Measurements from ENCODE around the gene TRAF3IP1.
"Not testable (repeated sequence)": the region's sequence is repeated elsewhere in the genome, so short reads cannot be mapped to it uniquely, and the experiment has no call there.

TRAF3IP1 gene

GRCh38 chr2:238431456-238431855 lies 111.1 kb downstream of the TRAF3IP1 start:
- DNase-seq = no peak

- DNase-seq = no peak
These were observed 113.1 kb downstream of the TRAF3IP1 start for GRCh38 chr2:238433300-238433915.

GRCh38 chr2:238433941-238434845 lies 113.9 kb downstream of the TRAF3IP1 start:
- no peak for DNase-seq

DNA sequence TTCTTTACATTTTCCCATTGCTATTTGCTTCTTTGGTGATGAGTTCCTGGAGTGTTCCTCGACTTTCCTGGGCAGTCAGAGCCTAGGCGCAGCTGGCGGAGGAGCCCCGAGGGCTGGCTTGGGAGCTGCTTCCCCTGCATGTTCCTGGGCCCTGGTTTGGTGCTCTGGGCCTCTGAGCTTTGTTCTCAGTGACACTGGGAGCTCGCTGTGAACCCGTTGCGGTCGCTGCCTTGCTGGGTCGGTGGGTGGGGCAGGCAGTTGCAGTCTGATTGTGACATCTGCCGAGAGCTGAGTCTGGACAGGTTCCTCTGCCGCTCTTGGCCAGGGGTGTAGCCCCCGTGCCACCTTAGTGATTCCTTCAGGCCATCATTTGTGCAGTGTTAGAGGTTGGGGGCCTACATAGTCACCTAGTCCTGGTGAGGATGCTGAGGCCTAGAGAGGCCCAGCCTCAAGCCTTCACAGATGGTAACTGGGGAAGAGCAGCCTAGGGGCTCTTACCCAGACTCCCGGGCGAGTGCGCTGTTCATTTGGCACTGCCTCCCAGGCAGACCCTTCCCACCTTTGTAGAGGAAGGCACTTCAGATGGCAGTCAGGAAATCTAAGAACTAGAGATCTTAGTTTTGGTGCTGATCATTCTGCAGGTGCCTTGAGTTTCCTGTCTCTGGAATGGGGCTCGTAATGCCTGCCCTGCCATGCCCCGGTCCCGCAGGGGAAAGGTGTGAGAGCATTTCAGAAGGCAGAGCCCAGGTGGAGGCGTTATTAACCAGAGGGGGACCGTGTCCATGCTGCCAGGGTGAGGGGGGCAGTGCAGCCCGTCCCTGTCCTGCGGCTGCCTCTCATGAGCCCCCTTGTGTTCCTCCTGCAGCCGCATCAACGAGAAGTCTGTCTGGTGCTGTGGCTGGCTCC lies 114.8 kb downstream of the TRAF3IP1 start:
- DNase-seq = no peak

GRCh38 chr2:238435752-238436096 lies 115.4 kb downstream of the TRAF3IP1 start:
- DNase-seq = no peak

DNA sequence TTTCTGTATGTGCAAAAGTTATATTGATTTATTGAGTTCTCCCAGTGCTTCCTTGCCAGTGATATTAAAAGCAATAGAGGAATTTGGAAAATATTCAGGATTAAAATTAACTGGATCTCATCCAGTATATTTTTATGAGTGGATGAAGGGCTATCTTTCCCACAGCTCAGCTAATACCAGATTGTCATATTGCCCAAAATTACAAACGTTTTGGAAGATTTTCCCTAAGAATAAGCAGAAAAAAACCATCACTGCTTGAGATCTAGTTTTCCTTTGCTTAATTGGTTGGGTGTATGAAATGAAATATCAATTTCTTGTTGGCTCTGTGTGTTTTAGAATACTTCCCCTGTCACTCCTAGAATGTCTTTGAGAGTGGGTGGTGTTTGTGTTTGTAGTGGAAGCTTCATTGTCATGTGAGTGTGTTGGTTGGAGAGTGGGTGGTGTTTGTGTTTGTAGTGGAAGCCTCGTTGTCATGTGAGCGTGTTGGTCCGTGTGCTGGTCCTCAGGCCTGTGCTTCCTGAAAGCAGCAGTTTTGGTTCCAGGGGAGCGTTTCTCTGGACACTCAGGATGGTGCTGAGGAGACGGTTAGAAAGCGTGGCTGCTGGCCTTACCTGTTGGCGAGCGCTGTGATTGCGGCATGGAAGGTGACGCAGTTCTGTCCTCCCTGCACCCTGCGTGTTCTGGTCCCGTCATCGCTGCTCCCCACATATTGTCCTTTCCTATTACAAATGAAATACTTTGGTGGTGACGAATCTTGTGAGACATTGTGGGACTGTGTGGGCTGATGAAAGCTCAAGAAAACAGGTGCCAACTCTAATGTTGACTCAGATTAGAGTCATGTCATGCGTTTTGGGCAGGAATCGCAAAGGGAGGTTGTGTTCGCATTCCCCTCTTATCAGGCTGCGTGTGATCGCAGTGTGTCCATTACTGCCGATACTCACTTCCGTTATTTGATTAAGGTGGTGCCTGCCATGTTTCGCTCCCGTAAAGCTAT lies 118.8 kb downstream of the TRAF3IP1 start:
- no peak for DNase-seq

GRCh38 chr2:238439917-238440316 lies 119.6 kb downstream of the TRAF3IP1 start:
- no peak for DNase-seq

DNA sequence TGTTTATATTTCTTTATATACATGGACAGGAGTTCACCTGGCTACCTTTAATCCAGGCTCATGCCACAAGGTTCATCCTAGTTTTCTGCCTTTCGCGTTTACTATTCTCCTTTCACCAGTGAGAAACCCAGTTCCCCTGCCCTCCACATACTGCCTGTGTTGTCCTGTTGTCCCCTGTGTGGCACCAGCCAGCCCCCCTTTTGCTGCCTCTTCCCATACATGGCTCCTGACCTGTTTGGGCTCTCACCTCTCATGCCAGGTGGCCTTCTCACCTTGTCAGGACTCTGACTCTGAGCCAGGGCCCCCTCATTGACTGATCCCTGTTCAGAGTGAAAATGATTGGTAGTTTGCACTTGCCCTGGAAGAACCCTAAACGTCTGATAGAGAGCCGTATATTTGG lies 120.0 kb downstream of the TRAF3IP1 start:
- no peak for DNase-seq

- DNase-seq = no peak
These were observed 120.4 kb downstream of the TRAF3IP1 start for GRCh38 chr2:238440767-238441166.

GRCh38 chr2:238441262-238442114 lies 121.2 kb downstream of the TRAF3IP1 start:
- DNase-seq = no peak

- not testable (repeated sequence) for DNase-seq
These were observed 121.9 kb downstream of the TRAF3IP1 start for GRCh38 chr2:238442257-238442656.

DNA sequence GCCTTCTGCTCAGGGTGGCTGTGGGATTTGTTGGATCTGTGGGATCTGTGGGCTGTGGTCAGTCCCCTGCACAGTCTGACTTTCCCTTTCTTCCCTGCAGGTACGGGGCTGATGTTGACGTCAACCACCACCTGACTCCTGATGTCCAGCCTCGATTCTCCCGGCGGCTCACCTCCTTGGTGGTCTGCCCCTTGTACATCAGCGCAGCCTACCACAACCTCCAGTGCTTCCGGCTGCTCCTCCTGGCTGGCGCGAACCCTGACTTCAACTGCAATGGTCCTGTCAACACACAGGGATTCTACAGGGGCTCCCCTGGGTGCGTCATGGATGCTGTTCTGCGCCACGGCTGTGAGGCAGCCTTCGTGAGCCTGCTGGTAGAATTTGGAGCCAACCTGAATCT lies 123.9 kb downstream of the TRAF3IP1 start:
- no peak for DNase-seq

- DNase-seq = no peak
These were observed 125.3 kb downstream of the TRAF3IP1 start for GRCh38 chr2:238445409-238446190.

GRCh38 chr2:238446371-238446770 lies 126.1 kb downstream of the TRAF3IP1 start:
- no peak for DNase-seq

DNA sequence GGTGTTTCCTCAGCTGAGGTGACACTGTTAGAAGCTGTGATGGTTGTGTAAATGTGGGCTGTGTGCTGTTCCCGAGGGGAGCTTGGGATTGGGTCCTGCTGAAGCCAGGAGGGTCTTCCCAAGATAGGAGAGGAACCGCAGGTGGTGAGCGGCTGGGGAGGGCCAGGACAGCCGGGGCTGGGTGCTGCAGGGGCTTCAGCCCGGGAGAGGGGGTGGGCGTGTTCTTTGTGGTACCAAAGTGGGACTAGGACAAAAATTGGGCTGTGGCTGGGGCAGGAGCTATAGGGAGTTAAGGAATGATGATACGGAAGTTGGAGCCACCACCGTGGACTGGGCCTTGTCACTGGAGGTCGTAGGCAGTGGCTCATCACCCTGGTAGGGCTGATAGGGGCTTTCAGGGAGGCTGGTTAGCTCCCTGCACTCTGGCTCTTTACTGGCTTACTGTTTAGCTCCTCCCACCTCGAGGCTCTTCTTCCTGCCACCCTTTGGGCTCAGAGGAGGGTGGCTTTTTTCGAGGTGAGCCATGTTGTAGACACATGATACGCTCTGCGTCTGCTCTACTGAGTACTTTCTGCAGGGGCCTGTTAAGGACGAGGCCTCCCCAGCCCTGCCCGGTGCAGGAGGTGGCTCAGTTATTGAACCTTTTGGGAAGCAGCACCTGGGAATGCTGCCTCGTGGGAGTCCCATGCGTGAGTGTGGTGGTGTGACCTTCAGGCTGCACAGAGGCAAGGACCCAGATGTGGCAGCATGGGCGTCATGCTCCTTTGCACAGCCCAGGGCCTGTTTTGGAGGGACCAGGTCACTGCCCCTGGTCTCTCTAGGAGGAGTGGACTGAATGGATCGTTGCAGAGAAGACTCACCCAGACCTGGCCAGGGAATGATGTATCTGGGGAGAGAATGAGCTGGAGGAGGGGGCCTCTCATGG lies 128.0 kb downstream of the TRAF3IP1 start:
- DNase-seq = no peak

- DNase-seq = no peak
These were observed 128.9 kb downstream of the TRAF3IP1 start for GRCh38 chr2:238449241-238449640.

GRCh38 chr2:238449909-238450417 lies 129.6 kb downstream of the TRAF3IP1 start:
- DNase-seq = no peak

DNA sequence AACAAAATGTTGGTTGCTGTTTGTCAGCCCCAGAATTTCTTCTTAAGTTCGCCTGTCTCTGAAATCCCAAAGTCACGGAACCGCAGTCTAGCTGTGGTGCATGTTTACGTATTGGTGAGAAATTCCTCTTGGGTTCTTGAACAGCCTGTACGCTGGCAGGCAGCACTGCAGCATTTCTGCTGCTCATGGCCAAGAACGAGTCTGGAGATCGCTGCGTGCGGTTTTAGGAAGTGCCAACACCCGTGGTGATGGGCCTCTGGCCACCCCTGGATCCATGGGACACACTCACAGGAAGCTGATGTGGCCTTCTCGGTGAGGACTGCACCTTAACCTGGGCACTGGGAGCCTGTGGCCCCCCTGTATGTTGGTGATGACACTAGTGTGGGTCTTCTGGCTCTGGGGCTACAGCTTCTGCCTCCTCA lies 130.1 kb downstream of the TRAF3IP1 start:
- DNase-seq = no peak
